ENCODE data around the gene ZNF213. TPM values are rescaled to one million over a fixed set of nuclear protein-coding genes. Genes with fewer than 3 reads are reported as not detected.
A peak's percentile ranks its signal among the peaks of the same experiment; 100 is the strongest.

The ZNF213 gene
- total RNA-seq, 4 donors from 2014 or later, result 3.9 to 14.3 (median 6.4) TPM

DNA sequence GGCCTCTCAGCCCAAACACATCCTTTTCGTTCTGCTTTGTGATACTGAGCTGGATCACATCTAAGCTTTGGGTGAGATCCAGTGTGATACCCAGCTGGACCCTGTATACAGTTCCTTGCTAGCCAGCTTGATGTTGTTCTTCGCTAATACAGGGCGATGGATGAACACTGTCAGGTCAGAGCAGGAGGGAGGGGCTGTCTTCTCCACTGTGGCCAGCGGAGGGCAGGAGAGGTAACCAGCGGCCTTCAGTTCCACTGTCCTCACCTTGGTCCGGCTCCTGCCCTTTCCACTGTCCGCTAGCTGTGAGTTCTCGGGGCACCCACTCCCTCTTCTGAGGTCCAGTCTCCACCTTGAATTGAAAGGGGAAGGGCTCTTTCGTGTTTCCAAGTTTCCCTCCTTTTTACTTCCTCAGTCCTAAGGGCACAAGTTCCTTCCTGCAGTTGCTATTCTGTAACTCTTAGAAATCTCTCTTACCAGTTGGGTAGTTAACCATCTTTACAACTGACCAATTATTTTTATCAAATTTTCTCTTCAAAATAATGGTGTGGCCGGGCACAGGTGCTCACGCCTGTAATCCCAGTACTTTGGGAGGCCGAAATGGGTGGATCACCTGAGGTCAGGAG is 3.0 kb upstream of the ZNF213 start:
- TF ChIP-seq, protein P1, sequence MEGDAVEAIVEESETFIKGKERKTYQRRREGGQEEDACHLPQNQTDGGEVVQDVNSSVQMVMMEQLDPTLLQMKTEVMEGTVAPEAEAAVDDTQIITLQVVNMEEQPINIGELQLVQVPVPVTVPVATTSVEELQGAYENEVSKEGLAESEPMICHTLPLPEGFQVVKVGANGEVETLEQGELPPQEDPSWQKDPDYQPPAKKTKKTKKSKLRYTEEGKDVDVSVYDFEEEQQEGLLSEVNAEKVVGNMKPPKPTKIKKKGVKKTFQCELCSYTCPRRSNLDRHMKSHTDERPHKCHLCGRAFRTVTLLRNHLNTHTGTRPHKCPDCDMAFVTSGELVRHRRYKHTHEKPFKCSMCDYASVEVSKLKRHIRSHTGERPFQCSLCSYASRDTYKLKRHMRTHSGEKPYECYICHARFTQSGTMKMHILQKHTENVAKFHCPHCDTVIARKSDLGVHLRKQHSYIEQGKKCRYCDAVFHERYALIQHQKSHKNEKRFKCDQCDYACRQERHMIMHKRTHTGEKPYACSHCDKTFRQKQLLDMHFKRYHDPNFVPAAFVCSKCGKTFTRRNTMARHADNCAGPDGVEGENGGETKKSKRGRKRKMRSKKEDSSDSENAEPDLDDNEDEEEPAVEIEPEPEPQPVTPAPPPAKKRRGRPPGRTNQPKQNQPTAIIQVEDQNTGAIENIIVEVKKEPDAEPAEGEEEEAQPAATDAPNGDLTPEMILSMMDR (IDR thresholded peaks at IDR 0.05), result peak in 3 of 6 experiments; percentile 38 to 58 (median 40)
- TF ChIP-seq POLR2A (IDR thresholded peaks at IDR 0.05), result no peak
- Histone ChIP-seq H3K27ac (no peak overlapping the region), H3K27me3 (no peaks in the 10 kb centered on the region), H3K4me3 (no peak overlapping the region), H3K4me1 (peaks cover 20 to 70% (median 40%) of the 10 kb centered on the region in 3 donors), H3K9me3 (no peaks in the 10 kb centered on the region), H3K36me3 (peaks cover 0 to 17% (median 0%) of the 10 kb centered on the region in 3 donors)
- intact Hi-C loops (cut with DNase I), result no loop called here
- no peak for DNase-seq
- 68 to 73% methylated on average over 8 to 12 of the region's 12 CpGs for WGBS, 2 donors

DNA sequence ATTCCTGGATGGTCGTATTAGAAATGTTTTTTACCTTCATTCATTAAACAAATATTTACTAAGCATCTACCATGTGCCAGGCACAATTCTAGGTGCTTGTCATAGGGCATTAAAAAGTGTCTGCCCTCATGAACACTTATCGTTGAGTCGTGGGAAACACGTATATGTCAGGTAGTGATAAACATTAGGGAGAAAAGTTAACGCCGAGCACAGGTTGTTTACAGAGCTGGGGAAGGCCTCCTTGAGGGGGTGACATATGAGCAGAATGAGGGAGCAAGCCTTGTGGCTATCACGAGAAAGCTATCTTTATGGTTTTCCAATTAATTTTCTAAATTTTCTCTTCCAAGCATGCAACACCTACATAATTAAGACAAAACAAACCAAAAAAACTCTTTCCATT is 985 bp upstream of the ZNF213 start:
- intact Hi-C loops (cut with DNase I), result no loop called here
- Histone ChIP-seq H3K27me3 (no peaks in the 10 kb centered on the region), H3K9me3 (no peaks in the 10 kb centered on the region), H3K36me3 (peaks cover 0 to 35% (median 6%) of the 10 kb centered on the region in 3 donors), H3K4me3 (peak overlapping the region; percentile 80 to 97 (median 87)), H3K27ac (peak overlapping the region; percentile 93 to 98 (median 94)), H3K4me1 (peaks cover 18 to 50% (median 25%) of the 10 kb centered on the region in 3 donors)
- no peak for TF ChIP-seq POLR2A (IDR thresholded peaks at IDR 0.05)
- TF ChIP-seq, protein P1 (IDR thresholded peaks at IDR 0.05), result no peak
- 6 to 7% methylated on average over 7 of the region's 7 CpGs for WGBS, 2 donors
- DNase-seq, result no peak

DNA sequence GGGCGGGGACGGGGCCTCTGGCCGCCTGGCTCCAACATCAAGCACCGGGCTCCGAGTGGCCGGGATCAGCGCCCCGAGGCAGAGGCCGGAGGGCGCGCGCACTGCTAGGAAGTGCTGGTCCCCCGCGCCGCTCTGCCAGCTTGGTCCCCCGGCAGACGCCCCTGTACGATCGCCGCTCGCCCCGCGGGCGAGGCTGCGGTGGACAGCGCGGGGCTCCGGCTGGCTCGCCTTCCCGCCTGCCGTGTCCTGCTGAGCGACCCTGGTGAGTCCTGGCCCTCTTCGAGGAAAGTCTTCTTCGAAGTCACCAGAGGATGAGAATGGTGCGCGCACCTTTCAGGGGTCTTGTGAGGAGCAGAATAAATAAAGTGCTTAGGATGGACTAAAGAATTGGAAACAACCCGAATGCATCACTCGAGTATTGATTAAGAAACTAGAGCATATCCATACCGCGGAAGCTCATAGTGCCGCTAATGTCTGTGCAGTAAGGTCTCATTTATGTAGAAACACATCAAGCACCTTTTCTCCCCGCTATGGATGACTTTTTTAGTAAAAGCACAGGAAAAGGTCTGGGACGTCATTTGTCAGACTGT is 392 bp downstream of the ZNF213 start:
- TF ChIP-seq POLR2A (IDR thresholded peaks at IDR 0.05), result no peak
- Histone ChIP-seq H3K9me3 (no peaks in the 10 kb centered on the region), H3K4me3 (peak overlapping the region; percentile 80 to 97 (median 87)), H3K4me1 (peaks cover 8 to 38% (median 17%) of the 10 kb centered on the region in 3 donors), H3K36me3 (peaks cover 0 to 49% (median 6%) of the 10 kb centered on the region in 3 donors), H3K27me3 (no peaks in the 10 kb centered on the region), H3K27ac (peak overlapping the region; percentile 93 to 98 (median 94))
- intact Hi-C loops (cut with DNase I), result no loop called here
- WGBS, 2 donors, result 1% methylated on average over 7 to 9 of the region's 43 CpGs
- DNase-seq, result no peak

DNA sequence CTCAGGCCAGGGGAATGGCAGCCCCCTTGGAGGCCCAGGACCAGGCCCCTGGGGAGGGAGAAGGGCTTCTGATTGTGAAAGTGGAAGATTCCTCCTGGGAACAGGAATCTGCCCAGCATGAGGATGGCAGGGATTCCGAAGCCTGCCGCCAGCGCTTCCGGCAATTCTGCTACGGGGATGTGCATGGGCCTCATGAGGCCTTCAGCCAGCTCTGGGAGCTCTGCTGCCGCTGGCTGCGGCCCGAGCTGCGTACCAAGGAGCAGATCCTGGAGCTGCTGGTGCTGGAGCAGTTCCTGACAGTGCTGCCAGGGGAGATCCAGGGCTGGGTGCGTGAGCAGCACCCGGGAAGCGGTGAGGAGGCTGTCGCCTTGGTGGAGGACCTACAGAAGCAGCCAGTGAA is 2.4 kb downstream of the ZNF213 start:
- no peaks in the 10 kb centered on the region for H3K9me3 ChIP-seq
- H3K4me3 ChIP-seq, result no peak overlapping the region
- no peaks in the 10 kb centered on the region for H3K27me3 ChIP-seq
- no peak overlapping the region for H3K27ac ChIP-seq
- TF ChIP-seq, protein P1 (IDR thresholded peaks at IDR 0.05), result no peak
- no peak for TF ChIP-seq POLR2A (IDR thresholded peaks at IDR 0.05)
- intact Hi-C loops (cut with DNase I), result no loop called here
- no peak for DNase-seq
- WGBS, 2 donors, result 100% methylated on average over 1 of the region's 13 CpGs; no CpG with 5 or more reads in 1 of the 2 donors
- peaks cover 8 to 34% (median 17%) of the 10 kb centered on the region in 3 donors for H3K4me1 ChIP-seq
- peaks cover 13 to 53% (median 19%) of the 10 kb centered on the region in 3 donors for H3K36me3 ChIP-seq

DNA sequence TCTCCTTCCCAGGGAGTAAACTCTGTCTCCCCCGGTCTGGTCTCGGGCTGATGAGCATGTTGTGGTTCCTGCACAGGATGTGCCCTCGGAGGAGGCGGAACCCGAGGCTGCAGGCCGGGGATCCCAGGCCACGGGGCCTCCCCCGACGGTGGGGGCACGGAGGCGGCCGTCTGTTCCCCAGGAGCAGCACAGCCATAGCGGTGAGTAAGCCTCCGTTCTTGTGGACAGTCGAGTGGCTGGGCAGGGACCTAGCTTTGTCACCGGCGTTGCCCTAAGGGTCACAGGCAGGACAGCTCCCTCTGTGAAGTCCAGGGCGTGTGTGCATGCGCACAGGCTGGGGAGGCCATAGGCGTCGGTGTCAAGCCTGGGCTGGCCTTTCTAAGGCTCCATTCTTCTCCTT is 3.5 kb downstream of the ZNF213 start:
- Histone ChIP-seq H3K9me3 (no peaks in the 10 kb centered on the region), H3K36me3 (peaks cover 13 to 62% (median 19%) of the 10 kb centered on the region in 3 donors), H3K4me1 (peaks cover 1 to 26% (median 11%) of the 10 kb centered on the region in 3 donors), H3K27me3 (no peaks in the 10 kb centered on the region), H3K4me3 (no peak overlapping the region), H3K27ac (no peak overlapping the region)
- no peak for DNase-seq
- TF ChIP-seq POLR2A (IDR thresholded peaks at IDR 0.05), result no peak
- TF ChIP-seq, protein P1 (IDR thresholded peaks at IDR 0.05), result no peak
- WGBS, 2 donors, result 83 to 93% methylated on average over 3 to 5 of the region's 21 CpGs
- intact Hi-C loops (cut with DNase I), result no loop called here

Measured in esophagus squamous epithelium (tissue), 5 donors.